Mesenchymal stem cell (in vitro differentiated cells and primary cell): Measurements from ENCODE around the gene ADAM22.

Experiments
- DNase-seq: peaks from one replicate; pipeline ENCODE4 v3.0.0-alpha.2; 2013
- H2AFZ ChIP-seq: one replicate; pipeline ENCODE4 v1.6.1; 2013; ENCODE audit warnings: low read depth, mild to moderate bottlenecking, control low read depth, inconsistent platforms, low read length, moderate library complexity
- H2AK5ac ChIP-seq: 2 replicates; pipeline ENCODE4 v1.6.1; 2013; ENCODE audit warnings: low read length, moderate library complexity, mild to moderate bottlenecking, inconsistent platforms; ENCODE audit not compliant: severe bottlenecking
- H2BK120ac ChIP-seq: one replicate; pipeline ENCODE4 v1.6.1; 2013; ENCODE audit warnings: low read depth, mild to moderate bottlenecking, inconsistent platforms, low read length, moderate library complexity
- H2BK12ac ChIP-seq, 2 experiments: one replicate each; pipeline ENCODE4 v1.6.1; 2013; ENCODE audit warnings: inconsistent platforms in 2 of 2, low read length in 2 of 2, mild to moderate bottlenecking in 2 of 2, moderate library complexity in 2 of 2, control low read depth in 1 of 2
- H2BK15ac ChIP-seq: one replicate; pipeline ENCODE4 v1.6.1; 2013; ENCODE audit warnings: mild to moderate bottlenecking, low read depth, inconsistent platforms; ENCODE audit not compliant: poor library complexity, severe bottlenecking
- H2BK5ac ChIP-seq: 2 replicates; pipeline ENCODE4 v1.6.1; 2013; ENCODE audit warnings: low read depth, mild to moderate bottlenecking, low read length, control low read depth, inconsistent platforms; ENCODE audit not compliant: poor library complexity, severe bottlenecking
- H3K14ac ChIP-seq, 2 experiments: one replicate each; pipeline ENCODE4 v1.6.1; 2013; ENCODE audit warnings: inconsistent platforms in 2 of 2, low read length in 2 of 2, control low read depth in 1 of 2, mild to moderate bottlenecking in 1 of 2, moderate library complexity in 1 of 2
- H3K18ac ChIP-seq, 2 experiments: one replicate each; pipeline ENCODE4 v1.6.1; 2013; ENCODE audit warnings: inconsistent platforms in 2 of 2, low read length in 2 of 2, control low read depth in 1 of 2, low read depth in 1 of 2, mild to moderate bottlenecking in 1 of 2
- H3K23ac ChIP-seq, 2 experiments: one replicate each; pipeline ENCODE4 v1.6.1; 2013; ENCODE audit warnings: inconsistent platforms in 2 of 2, low read length in 2 of 2, mild to moderate bottlenecking in 2 of 2, moderate library complexity in 2 of 2, control low read depth in 1 of 2
- H3K27ac ChIP-seq: 2 replicates; pipeline ENCODE4 v1.5.1; 2013; ENCODE audit warnings: mild to moderate bottlenecking, moderate library complexity, low read length, control low read depth, inconsistent platforms; ENCODE audit not compliant: poor library complexity, severe bottlenecking
- H3K27me3 ChIP-seq, 2 experiments: 2 replicates each; pipeline versions ENCODE4 v1.6.1 to v1.7.0; 2013; ENCODE audit warnings: low read length in 2 of 2, mild to moderate bottlenecking in 2 of 2, moderate library complexity in 2 of 2, control low read depth in 1 of 2, inconsistent platforms in 1 of 2; ENCODE audit not compliant: control insufficient read depth in 1 of 2, insufficient read depth in 1 of 2
- H3K36me3 ChIP-seq, 2 experiments: 2 replicates each; pipeline versions ENCODE4 v1.6.1 to v1.7.0; 2013; ENCODE audit warnings: low read length in 2 of 2, control low read depth in 1 of 2, inconsistent platforms in 1 of 2, low read depth in 1 of 2, mild to moderate bottlenecking in 1 of 2; ENCODE audit not compliant: insufficient read depth in 2 of 2, control insufficient read depth in 1 of 2
- H3K4ac ChIP-seq, 2 experiments: one replicate each; pipeline ENCODE4 v1.6.1; 2013; ENCODE audit warnings: inconsistent platforms in 2 of 2, low read length in 2 of 2, mild to moderate bottlenecking in 2 of 2, moderate library complexity in 2 of 2, control low read depth in 1 of 2, low read depth in 1 of 2
- H3K4me1 ChIP-seq: 2 replicates; pipeline ENCODE4 v1.6.1; 2013; ENCODE audit warnings: low read depth, low read length, control low read depth; ENCODE audit not compliant: control insufficient read depth, insufficient read depth
- H3K4me2 ChIP-seq: 2 replicates; pipeline ENCODE4 v1.6.1; 2013; ENCODE audit warnings: low read length, mild to moderate bottlenecking, inconsistent platforms; ENCODE audit not compliant: poor library complexity, severe bottlenecking
- H3K4me3 ChIP-seq, 2 experiments: 2 replicates each; pipeline versions ENCODE4 v1.5.1 to v1.7.0; 2013; ENCODE audit warnings: low read length in 2 of 2, mild to moderate bottlenecking in 2 of 2, control low read depth in 1 of 2, low read depth in 1 of 2; ENCODE audit not compliant: insufficient read depth in 1 of 2
- H3K79me1 ChIP-seq: replicated peaks from 2 replicates; pipeline ENCODE4 v1.6.1; 2013; ENCODE audit warnings: mild to moderate bottlenecking, control low read depth, low read length, inconsistent platforms; ENCODE audit not compliant: poor library complexity, severe bottlenecking
- H3K9ac ChIP-seq: 2 replicates; pipeline ENCODE4 v1.7.0; 2013; ENCODE audit warnings: mild to moderate bottlenecking, low read length, moderate library complexity
- H3K9me3 ChIP-seq: 2 replicates; pipeline ENCODE4 v1.7.0; 2013; ENCODE audit warnings: mild to moderate bottlenecking, low read length; ENCODE audit not compliant: control insufficient read depth
- H4K8ac ChIP-seq: one replicate; pipeline ENCODE4 v1.6.1; 2013; ENCODE audit warnings: inconsistent platforms, mild to moderate bottlenecking, low read length, moderate library complexity
- H4K91ac ChIP-seq: one replicate; pipeline ENCODE4 v1.6.1; 2013; ENCODE audit warnings: mild to moderate bottlenecking, low read length, inconsistent platforms
- WGBS: methylation state at CpG from one replicate; pipeline ENCODE4 v1.1.7; 2013; ENCODE audit warnings: mixed read lengths; 5-methylcytosine and 5-hydroxymethylcytosine counted together

The ADAM22 gene

DNA sequence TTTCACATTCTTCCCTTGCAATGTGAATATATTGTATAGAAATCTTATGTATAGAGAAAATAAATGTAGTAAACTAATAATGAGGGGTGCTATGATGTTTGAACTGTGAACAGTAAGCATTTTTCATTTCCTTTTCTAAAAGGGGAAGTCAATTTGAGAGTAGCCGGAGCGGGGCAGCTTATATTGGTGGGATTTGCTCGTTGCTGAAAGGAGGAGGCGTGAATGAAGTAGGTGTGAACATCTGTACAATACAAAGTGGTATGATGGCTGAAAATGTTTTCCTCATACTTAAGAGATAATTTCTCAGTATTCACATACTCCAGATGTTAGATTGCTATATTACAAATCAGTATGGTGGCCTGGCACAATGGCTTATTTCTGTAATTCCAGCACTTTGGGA is 198.7 kb downstream of the ADAM22 start:
- WGBS, result 93% methylated on average over 3 of the region's 4 CpGs
- Histone ChIP-seq H3K18ac (no peak overlapping the region), H3K27ac (no peak overlapping the region), H2AFZ (no peak overlapping the region), H4K91ac (no peak overlapping the region), H3K9ac (no peak overlapping the region), H3K4me1 (no peaks in the 10 kb centered on the region), H4K8ac (no peak overlapping the region), H3K9me3 (no peaks in the 10 kb centered on the region), H2BK5ac (no peak overlapping the region), H2BK15ac (no peak overlapping the region), H2BK12ac (no peak overlapping the region), H3K4me2 (no peak overlapping the region), H3K36me3 (no peaks in the 10 kb centered on the region), H3K23ac (no peak overlapping the region), H2AK5ac (no peak overlapping the region), H3K4ac (no peak overlapping the region), H3K4me3 (no peak overlapping the region), H3K27me3 (no peaks in the 10 kb centered on the region), H2BK120ac (no peak overlapping the region), H3K14ac (no peak overlapping the region), H3K79me1 (no peaks in the 10 kb centered on the region)
- no peak for DNase-seq

DNA sequence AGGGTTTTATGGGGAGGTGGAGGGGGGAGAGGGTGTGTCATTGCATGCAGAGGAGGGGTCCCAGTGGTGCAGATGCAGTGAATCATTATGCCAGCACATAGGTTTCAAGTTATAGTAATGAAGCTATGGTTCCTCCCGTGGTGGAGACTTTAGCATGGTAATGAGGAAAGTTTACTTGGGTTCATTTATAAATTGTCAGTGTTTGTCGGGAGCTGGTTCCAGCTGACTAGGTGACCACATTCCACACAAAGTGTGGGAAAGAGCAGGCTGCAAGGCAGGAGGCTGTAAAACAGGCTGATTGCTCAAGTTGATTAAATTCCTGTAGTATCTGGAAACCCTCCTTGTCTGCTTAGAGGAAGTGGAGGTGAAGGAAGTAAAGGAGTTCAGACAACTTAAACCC is 206.9 kb downstream of the ADAM22 start:
- no peak overlapping the region for H2BK120ac ChIP-seq
- H3K9ac ChIP-seq, result no peak overlapping the region
- H3K4me2 ChIP-seq, result no peak overlapping the region
- no peak overlapping the region for H2BK12ac ChIP-seq
- DNase-seq, result no peak
- H3K18ac ChIP-seq, result no peak overlapping the region
- no peak overlapping the region for H3K23ac ChIP-seq
- no peaks in the 10 kb centered on the region for H3K79me1 ChIP-seq
- no peaks in the 10 kb centered on the region for H3K9me3 ChIP-seq
- H3K4ac ChIP-seq, result no peak overlapping the region
- peaks cover 2% of the 10 kb centered on the region for H3K4me1 ChIP-seq
- no peak overlapping the region for H2BK5ac ChIP-seq
- no peak overlapping the region for H3K27ac ChIP-seq
- no peak overlapping the region for H3K14ac ChIP-seq
- H2AFZ ChIP-seq, result no peak overlapping the region
- no peak overlapping the region for H2BK15ac ChIP-seq
- H3K27me3 ChIP-seq, result no peaks in the 10 kb centered on the region
- no peak overlapping the region for H2AK5ac ChIP-seq
- no peak overlapping the region for H4K91ac ChIP-seq
- H3K4me3 ChIP-seq, result no peak overlapping the region
- WGBS, result 4% methylated on average over 2 of the region's 2 CpGs
- H4K8ac ChIP-seq, result no peak overlapping the region
- H3K36me3 ChIP-seq, result no peaks in the 10 kb centered on the region

DNA sequence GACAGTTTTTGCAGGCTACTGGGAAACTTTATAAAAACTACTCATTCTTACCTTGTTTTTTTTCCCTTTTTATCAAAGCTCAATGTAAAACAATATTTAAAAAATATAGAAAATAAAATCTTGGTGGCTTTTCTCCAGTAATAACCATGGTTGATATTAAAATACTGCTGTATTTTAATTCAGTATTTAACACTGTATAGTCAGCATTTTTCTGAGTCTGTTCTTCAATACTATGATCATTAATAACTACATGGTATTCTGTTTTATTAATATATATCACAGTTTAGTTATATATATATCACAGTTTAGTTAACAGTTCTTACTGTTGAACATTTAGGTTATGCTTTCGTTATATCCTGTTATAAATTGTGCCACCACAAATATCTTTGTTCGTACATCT is 207.4 kb downstream of the ADAM22 start:
- Histone ChIP-seq H3K4me3 (no peak overlapping the region), H3K18ac (no peak overlapping the region), H3K14ac (no peak overlapping the region), H4K8ac (no peak overlapping the region), H3K4ac (no peak overlapping the region), H3K23ac (no peak overlapping the region), H2BK12ac (no peak overlapping the region), H2AFZ (no peak overlapping the region), H2BK15ac (no peak overlapping the region), H3K27me3 (no peaks in the 10 kb centered on the region), H3K4me2 (no peak overlapping the region), H2AK5ac (no peak overlapping the region), H3K9ac (no peak overlapping the region), H4K91ac (no peak overlapping the region), H3K27ac (no peak overlapping the region), H3K4me1 (peaks cover 2% of the 10 kb centered on the region), H3K9me3 (no peaks in the 10 kb centered on the region), H3K79me1 (no peaks in the 10 kb centered on the region), H3K36me3 (no peaks in the 10 kb centered on the region), H2BK5ac (no peak overlapping the region), H2BK120ac (no peak overlapping the region)
- no peak for DNase-seq
- WGBS, result 83% methylated on average over 1 of the region's 2 CpGs

DNA sequence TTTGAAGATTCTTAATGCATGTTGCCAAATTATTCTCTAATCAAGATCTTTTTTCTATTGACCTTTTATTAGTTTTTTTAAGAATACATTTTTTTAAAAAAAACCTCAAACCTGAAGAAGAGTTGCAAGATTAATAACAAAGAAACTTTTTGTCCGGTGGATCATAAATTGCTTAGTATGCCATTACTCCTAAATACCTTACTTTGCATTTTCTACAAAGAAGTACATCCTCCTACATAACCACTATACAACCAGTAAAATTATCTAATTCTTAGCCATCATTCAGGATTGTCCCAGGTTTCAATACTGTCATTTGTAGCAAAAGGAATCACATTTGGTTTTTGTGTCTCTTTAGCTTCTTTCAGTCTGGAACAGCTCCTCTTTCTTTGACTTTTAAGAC is 207.9 kb downstream of the ADAM22 start:
- Histone ChIP-seq H3K4me1 (peaks cover 2% of the 10 kb centered on the region), H4K91ac (no peak overlapping the region), H2BK120ac (no peak overlapping the region), H2BK12ac (no peak overlapping the region), H3K4me3 (no peak overlapping the region), H3K18ac (no peak overlapping the region), H3K14ac (no peak overlapping the region), H3K27ac (no peak overlapping the region), H3K79me1 (no peaks in the 10 kb centered on the region), H3K4me2 (no peak overlapping the region), H2BK5ac (no peak overlapping the region), H3K36me3 (no peaks in the 10 kb centered on the region), H2AK5ac (no peak overlapping the region), H3K23ac (no peak overlapping the region), H3K4ac (no peak overlapping the region), H2BK15ac (no peak overlapping the region), H4K8ac (no peak overlapping the region), H3K27me3 (no peaks in the 10 kb centered on the region), H3K9me3 (no peaks in the 10 kb centered on the region), H3K9ac (no peak overlapping the region), H2AFZ (no peak overlapping the region)
- no peak for DNase-seq
- 91% methylated on average over 1 of the region's 1 CpG for WGBS
